Activated effector memory CD4-positive, alpha-beta T cell treated with Interleukin-2 at 50 U/mL for 16 hours (primary cell): Measurements from ENCODE around the gene SLC25A11.

Source experiments
- DNase-seq: peaks from one replicate; pipeline ENCODE4 v3.0.0-alpha.2; 2020

Gene SLC25A11

GRCh38 chr17:4966844-4967538 lies 27.1 kb upstream of the SLC25A11 start:
- DNase-seq = peak; percentile 92

- no peak for DNase-seq
These were observed 25.6 kb upstream of the SLC25A11 start for GRCh38 chr17:4965311-4965986.

- no peak for DNase-seq
These were observed 20.6 kb upstream of the SLC25A11 start for GRCh38 chr17:4960279-4960922.

- DNase-seq = no peak
These were observed 19.6 kb upstream of the SLC25A11 start for GRCh38 chr17:4959261-4959965.

- DNase-seq = no peak
These were observed 18.3 kb upstream of the SLC25A11 start for GRCh38 chr17:4958102-4958501.

- DNase-seq = no peak
These were observed 16.7 kb upstream of the SLC25A11 start for GRCh38 chr17:4956493-4957061.

GRCh38 chr17:4955091-4955490 lies 15.2 kb upstream of the SLC25A11 start:
- DNase-seq = no peak

GRCh38 chr17:4953451-4953961 lies 13.7 kb upstream of the SLC25A11 start:
- DNase-seq = no peak

- no peak for DNase-seq
These were observed 11.6 kb upstream of the SLC25A11 start for GRCh38 chr17:4951486-4951885.

- no peak for DNase-seq
These were observed 10.9 kb upstream of the SLC25A11 start, which contains the start of gene ENO3 for GRCh38 chr17:4950746-4951204. ENO3 (plus strand) TSS chr17:4951119; CDS start chr17:4951830, 711 bp downstream.

GRCh38 chr17:4950075-4950745 lies 10.4 kb upstream of the SLC25A11 start:
- DNase-seq = peak; percentile 51

- DNase-seq = peak; percentile 68
These were observed 9.7 kb upstream of the SLC25A11 start for GRCh38 chr17:4949321-4950074.

GRCh38 chr17:4948931-4949320 lies 9.1 kb upstream of the SLC25A11 start:
- DNase-seq = peak; percentile 67

- DNase-seq = peak; percentile 89
These were observed 8.5 kb upstream of the SLC25A11 start, which contains the start of gene PFN1 for GRCh38 chr17:4948166-4948930. PFN1 (minus strand) TSS chr17:4948530; CDS start chr17:4948394, 136 bp downstream.

GRCh38 chr17:4947411-4948165 lies 7.7 kb upstream of the SLC25A11 start:
- peak; percentile 65 for DNase-seq

GRCh38 chr17:4947010-4947410 lies 7.2 kb upstream of the SLC25A11 start:
- no peak for DNase-seq

- DNase-seq = no peak
These were observed 6.6 kb upstream of the SLC25A11 start for GRCh38 chr17:4946312-4946976.

GRCh38 chr17:4945944-4946280 lies 6.1 kb upstream of the SLC25A11 start:
- DNase-seq = no peak
